ENCODE measurements around the gene FRAS1. TPM values are rescaled to one million over a fixed set of nuclear protein-coding genes. Genes with fewer than 3 reads are reported as not detected.
"Not testable (repeated sequence)": the region's sequence is repeated elsewhere in the genome, so short reads cannot be mapped to it uniquely, and the experiment has no call there.

FRAS1 gene
- total RNA-seq, 1 donor from 2014 or later: 20.2 TPM

GRCh38 chr4:78297116-78297800, 240.1 kb downstream of the FRAS1 start:
- Histone ChIP-seq H3K4me1 (peaks cover 20% of the 10 kb centered on the region), H3K27ac (peak overlapping the region; percentile 31), H3K4me3 (no peak overlapping the region), H3K27me3 (no peaks in the 10 kb centered on the region), H3K9me3 (no peaks in the 10 kb centered on the region), H3K36me3 (no peaks in the 10 kb centered on the region)
- DNase-seq (no peak), ATAC-seq (peak; percentile 42)
- no peak for TF ChIP-seq CTCF (IDR thresholded peaks at IDR 0.05)
- intact Hi-C loops (cut with DNase I): no loop called here

GRCh38 chr4:78298618-78299017, 241.5 kb downstream of the FRAS1 start:
- no peaks in the 10 kb centered on the region for H3K27me3 ChIP-seq
- no peak for ATAC-seq
- H3K36me3 ChIP-seq: no peaks in the 10 kb centered on the region
- H3K4me3 ChIP-seq: no peak overlapping the region
- TF ChIP-seq CTCF (IDR thresholded peaks at IDR 0.05): no peak
- intact Hi-C loops (cut with DNase I): no loop called here
- no peaks in the 10 kb centered on the region for H3K9me3 ChIP-seq
- H3K4me1 ChIP-seq: peaks cover 20% of the 10 kb centered on the region
- no peak overlapping the region for H3K27ac ChIP-seq
- DNase-seq: no peak

GRCh38 chr4:78299565-78299972, 242.4 kb downstream of the FRAS1 start:
- no peak overlapping the region for H3K27ac ChIP-seq
- no peaks in the 10 kb centered on the region for H3K36me3 ChIP-seq
- TF ChIP-seq CTCF (IDR thresholded peaks at IDR 0.05): no peak
- intact Hi-C loops (cut with DNase I): no loop called here
- H3K4me1 ChIP-seq: peaks cover 20% of the 10 kb centered on the region
- no peaks in the 10 kb centered on the region for H3K9me3 ChIP-seq
- H3K4me3 ChIP-seq: no peak overlapping the region
- H3K27me3 ChIP-seq: no peaks in the 10 kb centered on the region
- ATAC-seq (peak; percentile 62), DNase-seq (no peak)

- H3K9me3 ChIP-seq; intact Hi-C loops (cut with DNase I); H3K4me1 ChIP-seq; DNase-seq; H3K27ac ChIP-seq; H3K27me3 ChIP-seq; H3K36me3 ChIP-seq; ATAC-seq; H3K4me3 ChIP-seq: not testable (repeated sequence)
Measured at GRCh38 chr4:78307263-78307662, 250.1 kb downstream of the FRAS1 start.

- H3K9me3 ChIP-seq: no peaks in the 10 kb centered on the region
- H3K27me3 ChIP-seq: no peaks in the 10 kb centered on the region
- DNase-seq: no peak
- intact Hi-C loops (cut with DNase I): no loop called here
- no peak overlapping the region for H3K4me3 ChIP-seq
- no peak overlapping the region for H3K27ac ChIP-seq
- no peak for TF ChIP-seq CTCF (IDR thresholded peaks at IDR 0.05)
- H3K36me3 ChIP-seq: no peaks in the 10 kb centered on the region
- ATAC-seq: no peak
- no peaks in the 10 kb centered on the region for H3K4me1 ChIP-seq
Measured at GRCh38 chr4:78308517-78308916, 251.4 kb downstream of the FRAS1 start.

- Histone ChIP-seq H3K4me1 (no peaks in the 10 kb centered on the region), H3K4me3 (no peak overlapping the region), H3K27ac (no peak overlapping the region), H3K27me3 (no peaks in the 10 kb centered on the region), H3K36me3 (no peaks in the 10 kb centered on the region), H3K9me3 (no peaks in the 10 kb centered on the region)
- TF ChIP-seq CTCF (IDR thresholded peaks at IDR 0.05): no peak
- intact Hi-C loops (cut with DNase I): no loop called here
- no peak for DNase-seq
- ATAC-seq: no peak
Measured at GRCh38 chr4:78309352-78309751, 252.2 kb downstream of the FRAS1 start.

Measured in upper lobe of right lung (tissue), 1 donor.